SK-N-SH treated with all-trans-retinoic acid at 6 μM for 48 hours (cell line): ENCODE results near the gene SNX13.

Source experiments
- ATAC-seq: fragments of 200-7000 bp; cut with Tn5 transposase; 3 replicates; pipeline ENCODE4 v1.9.1; 2020; ENCODE audit warnings: mild to moderate bottlenecking, moderate library complexity
- ARNTL ChIP-seq: fragments of 450-650 bp; formaldehyde crosslinking; IDR thresholded peaks from 2 replicates; pipeline ENCODE4 v1.5.0; 2020; ENCODE audit warnings: low read depth, mild to moderate bottlenecking, moderate library complexity, borderline replicate concordance
- BACH2 ChIP-seq: fragments of 250-450 bp; sonication (Bioruptor Pico); IDR thresholded peaks from 2 replicates; pipeline ENCODE4 v1.9.0; 2021; ENCODE audit warnings: mild to moderate bottlenecking, borderline replicate concordance
- CSDC2 ChIP-seq: fragments of 250-450 bp; sonication (Bioruptor Pico); IDR thresholded peaks from 2 replicates; pipeline ENCODE4 v1.5.0; 2020; ENCODE audit warnings: mild to moderate bottlenecking, moderate library complexity
- CSRNP3 ChIP-seq: fragments of 250-450 bp; sonication (Bioruptor Pico); IDR thresholded peaks from 2 replicates; pipeline ENCODE4 v1.5.1; 2021; ENCODE audit warnings: mild to moderate bottlenecking, moderate library complexity
- ESRRG ChIP-seq: fragments of 250-450 bp; sonication (Bioruptor Pico); IDR thresholded peaks from 2 replicates; pipeline ENCODE4 v1.6.1; 2021; ENCODE audit warnings: mild to moderate bottlenecking
- ISL1 ChIP-seq: fragments of 250-450 bp; sonication (Bioruptor Pico); IDR thresholded peaks from 2 replicates; pipeline ENCODE4 v2.1.2; 2022; ENCODE audit warnings: mild to moderate bottlenecking, moderate library complexity
- OSR1 ChIP-seq: fragments of 250-450 bp; sonication (Bioruptor Pico); IDR thresholded peaks from 2 replicates; pipeline ENCODE4 v1.8.0; 2022; ENCODE audit warnings: moderate library complexity, mild to moderate bottlenecking, inconsistent platforms
- PPARA ChIP-seq: fragments of 250-450 bp; sonication (Bioruptor Pico); IDR thresholded peaks from 2 replicates; pipeline ENCODE4 v1.5.0; 2020; ENCODE audit warnings: mild to moderate bottlenecking, borderline replicate concordance
- RARB ChIP-seq: fragments of 250-450 bp; sonication (Bioruptor Pico); IDR thresholded peaks from 2 replicates; pipeline ENCODE4 v1.8.0; 2021; ENCODE audit warnings: mild to moderate bottlenecking, moderate library complexity
- SNAI2 ChIP-seq: fragments of 250-450 bp; sonication (Bioruptor Pico); IDR thresholded peaks from 2 replicates; pipeline ENCODE4 v1.5.0; 2020; ENCODE audit warnings: mild to moderate bottlenecking, moderate library complexity
- TCF4 ChIP-seq: fragments of 250-450 bp; sonication (Bioruptor Pico); IDR thresholded peaks from 2 replicates; pipeline ENCODE4 v1.8.0; 2021; ENCODE audit warnings: mild to moderate bottlenecking, moderate library complexity, borderline replicate concordance
- TSHZ2 ChIP-seq: fragments of 250-450 bp; sonication (Bioruptor Pico); IDR thresholded peaks from 2 replicates; pipeline ENCODE4 v1.5.0; 2020; ENCODE audit warnings: mild to moderate bottlenecking, moderate library complexity
- ZC3H10 ChIP-seq: fragments of 250-450 bp; sonication (Bioruptor Pico); IDR thresholded peaks from 2 replicates; pipeline ENCODE4 v1.5.1; 2021; ENCODE audit warnings: mild to moderate bottlenecking, moderate library complexity
- ZFP3 ChIP-seq: fragments of 250-450 bp; sonication (Bioruptor Pico); IDR thresholded peaks from 2 replicates; pipeline ENCODE4 v1.5.0; 2020; ENCODE audit warnings: mild to moderate bottlenecking, moderate library complexity
- ZFP30 ChIP-seq: fragments of 450-650 bp; formaldehyde crosslinking; IDR thresholded peaks from 2 replicates; pipeline ENCODE4 v1.5.0; 2022; ENCODE audit warnings: mild to moderate bottlenecking, moderate library complexity
- ZNF565 ChIP-seq: fragments of 450-650 bp; formaldehyde crosslinking; conservative IDR thresholded peaks from 2 replicates; pipeline ENCODE4 v1.5.0; 2020; ENCODE audit warnings: low read depth, mild to moderate bottlenecking, moderate library complexity
- ZNF70 ChIP-seq: fragments of 450-650 bp; formaldehyde crosslinking; IDR thresholded peaks from 2 replicates; pipeline ENCODE4 v1.5.0; 2020; ENCODE audit warnings: mild to moderate bottlenecking, moderate library complexity
- ZNF8 ChIP-seq: fragments of 450-650 bp; formaldehyde crosslinking; IDR thresholded peaks from 2 replicates; pipeline ENCODE4 v1.5.0; 2020; ENCODE audit warnings: mild to moderate bottlenecking, moderate library complexity
- TF ChIP-seq, protein P1 (sequence below): fragments of 250-450 bp; sonication (Bioruptor Pico); IDR thresholded peaks from 2 replicates; pipeline ENCODE4 v1.5.1; 2020; ENCODE audit warnings: low read depth, mild to moderate bottlenecking, moderate library complexity
- TF ChIP-seq, protein P2 (sequence below): fragments of 250-450 bp; sonication (Bioruptor Pico); IDR thresholded peaks from 2 replicates; pipeline ENCODE4 v1.8.0; 2021; ENCODE audit warnings: low read depth, mild to moderate bottlenecking, moderate library complexity, borderline replicate concordance

Gene SNX13

GRCh38 chr7:17937506-17938120, 2.7 kb downstream of the SNX13 start:
- TF ChIP-seq BACH2 (CRISPR knock-in tag) (no peak), ZNF70 (no peak), CSRNP3 (CRISPR knock-in tag) (no peak), ISL1 (CRISPR knock-in tag) (no peak), ZNF565 (CRISPR knock-in tag) (no peak), SNAI2 (CRISPR knock-in tag) (no peak), ZFP3 (CRISPR knock-in tag) (no peak), ARNTL (CRISPR knock-in tag) (no peak), TCF4 (no peak), TSHZ2 (CRISPR knock-in tag) (no peak), ZC3H10 (CRISPR knock-in tag) (no peak), ZNF8 (CRISPR knock-in tag) (no peak), ESRRG (CRISPR knock-in tag) (no peak), OSR1 (CRISPR knock-in tag) (no peak), PPARA (CRISPR knock-in tag) (no peak)
- TF ChIP-seq, protein P1, sequence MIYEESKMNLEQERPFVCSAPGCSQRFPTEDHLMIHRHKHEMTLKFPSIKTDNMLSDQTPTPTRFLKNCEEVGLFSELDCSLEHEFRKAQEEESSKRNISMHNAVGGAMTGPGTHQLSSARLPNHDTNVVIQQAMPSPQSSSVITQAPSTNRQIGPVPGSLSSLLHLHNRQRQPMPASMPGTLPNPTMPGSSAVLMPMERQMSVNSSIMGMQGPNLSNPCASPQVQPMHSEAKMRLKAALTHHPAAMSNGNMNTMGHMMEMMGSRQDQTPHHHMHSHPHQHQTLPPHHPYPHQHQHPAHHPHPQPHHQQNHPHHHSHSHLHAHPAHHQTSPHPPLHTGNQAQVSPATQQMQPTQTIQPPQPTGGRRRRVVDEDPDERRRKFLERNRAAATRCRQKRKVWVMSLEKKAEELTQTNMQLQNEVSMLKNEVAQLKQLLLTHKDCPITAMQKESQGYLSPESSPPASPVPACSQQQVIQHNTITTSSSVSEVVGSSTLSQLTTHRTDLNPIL (CRISPR knock-in tag), result no peak
- TF ChIP-seq, protein P2, sequence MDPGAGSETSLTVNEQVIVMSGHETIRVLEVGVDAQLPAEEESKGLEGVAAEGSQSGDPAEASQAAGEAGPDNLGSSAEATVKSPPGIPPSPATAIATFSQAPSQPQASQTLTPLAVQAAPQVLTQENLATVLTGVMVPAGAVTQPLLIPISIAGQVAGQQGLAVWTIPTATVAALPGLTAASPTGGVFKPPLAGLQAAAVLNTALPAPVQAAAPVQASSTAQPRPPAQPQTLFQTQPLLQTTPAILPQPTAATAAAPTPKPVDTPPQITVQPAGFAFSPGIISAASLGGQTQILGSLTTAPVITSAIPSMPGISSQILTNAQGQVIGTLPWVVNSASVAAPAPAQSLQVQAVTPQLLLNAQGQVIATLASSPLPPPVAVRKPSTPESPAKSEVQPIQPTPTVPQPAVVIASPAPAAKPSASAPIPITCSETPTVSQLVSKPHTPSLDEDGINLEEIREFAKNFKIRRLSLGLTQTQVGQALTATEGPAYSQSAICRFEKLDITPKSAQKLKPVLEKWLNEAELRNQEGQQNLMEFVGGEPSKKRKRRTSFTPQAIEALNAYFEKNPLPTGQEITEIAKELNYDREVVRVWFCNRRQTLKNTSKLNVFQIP (CRISPR knock-in tag), result no peak
- no peak for ATAC-seq

DNA sequence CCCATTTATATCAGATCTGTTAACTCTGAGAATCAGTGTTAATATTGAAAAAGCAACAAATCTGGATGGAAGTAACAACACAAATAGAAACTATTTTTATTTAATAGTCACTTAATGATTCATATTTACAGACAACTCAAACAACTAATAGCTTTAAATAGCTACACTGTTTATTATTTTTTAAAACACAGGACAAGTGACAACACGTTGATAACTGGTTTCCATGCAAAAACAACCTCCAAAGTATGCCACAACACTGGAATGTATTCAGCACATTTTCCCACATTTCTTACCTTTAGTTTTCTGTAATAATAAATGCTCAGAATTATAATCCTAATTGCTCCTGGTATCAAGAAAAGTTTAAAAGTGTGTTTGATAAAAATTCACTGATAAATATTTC, 4.0 kb downstream of the SNX13 start:
- no peak for ATAC-seq
- TF ChIP-seq TSHZ2 (CRISPR knock-in tag) (no peak), ZFP30 (no peak), OSR1 (CRISPR knock-in tag) (no peak), TCF4 (no peak), ISL1 (CRISPR knock-in tag) (no peak), SNAI2 (CRISPR knock-in tag) (no peak), ARNTL (CRISPR knock-in tag) (no peak), ZFP3 (CRISPR knock-in tag) (no peak), CSDC2 (no peak), CSRNP3 (CRISPR knock-in tag) (no peak), ZC3H10 (CRISPR knock-in tag) (no peak), ZNF70 (no peak), BACH2 (CRISPR knock-in tag) (no peak), RARB (CRISPR knock-in tag) (no peak)
- TF ChIP-seq, protein P1 (CRISPR knock-in tag), result no peak
- TF ChIP-seq, protein P2 (CRISPR knock-in tag), result no peak
